GM23338 (cell line): Measurements from ENCODE around the gene MACROD1.

Source experiments
- CTCF ChIP-seq, 2 experiments: fragments of 200-600 bp in 1 of 2; sonication (generic) in 1 of 2; conservative IDR thresholded peaks; 2 replicates each; pipeline versions ENCODE4 v1.5.1 to v1.6.1; 2016 to 2017; ENCODE audit warnings: antibody characterized with exemption in 2 of 2, low read depth in 2 of 2, mild to moderate bottlenecking in 2 of 2, moderate library complexity in 1 of 2
- EZH2 ChIP-seq: fragments of 200-600 bp; sonication (generic); IDR thresholded peaks from one replicate; pipeline ENCODE4 v1.8.0; 2017; ENCODE audit warnings: antibody characterized with exemption, mild to moderate bottlenecking, low read depth; ENCODE audit not compliant: unreplicated experiment
- EZH2phosphoT487 ChIP-seq: fragments of 200-600 bp; sonication (generic); IDR thresholded peaks from one replicate; pipeline ENCODE4 v1.8.1; 2018; ENCODE audit warnings: antibody characterized with exemption; ENCODE audit not compliant: unreplicated experiment

GRCh38 chr11:64025205-64025604 is 140.7 kb downstream of the MACROD1 start:
- TF ChIP-seq EZH2 (no peak), CTCF (conservative IDR thresholded peaks at IDR 0.05; ENCODE audit: low read depth in 2 of 2) (no peak), EZH2phosphoT487 (no peak)
